ENCODE results near the gene NDST1.

The NDST1 gene

GRCh38 chr5:150558088-150558621 is 50.2 kb downstream of the NDST1 start:
- ATAC-seq, result no peak

GRCh38 chr5:150559088-150559487 is 51.2 kb downstream of the NDST1 start:
- no peak for ATAC-seq
- TF ChIP-seq CSDC2 (CRISPR knock-in tag; IDR thresholded peaks at IDR 0.05), result no peak
- TF ChIP-seq, protein P1, sequence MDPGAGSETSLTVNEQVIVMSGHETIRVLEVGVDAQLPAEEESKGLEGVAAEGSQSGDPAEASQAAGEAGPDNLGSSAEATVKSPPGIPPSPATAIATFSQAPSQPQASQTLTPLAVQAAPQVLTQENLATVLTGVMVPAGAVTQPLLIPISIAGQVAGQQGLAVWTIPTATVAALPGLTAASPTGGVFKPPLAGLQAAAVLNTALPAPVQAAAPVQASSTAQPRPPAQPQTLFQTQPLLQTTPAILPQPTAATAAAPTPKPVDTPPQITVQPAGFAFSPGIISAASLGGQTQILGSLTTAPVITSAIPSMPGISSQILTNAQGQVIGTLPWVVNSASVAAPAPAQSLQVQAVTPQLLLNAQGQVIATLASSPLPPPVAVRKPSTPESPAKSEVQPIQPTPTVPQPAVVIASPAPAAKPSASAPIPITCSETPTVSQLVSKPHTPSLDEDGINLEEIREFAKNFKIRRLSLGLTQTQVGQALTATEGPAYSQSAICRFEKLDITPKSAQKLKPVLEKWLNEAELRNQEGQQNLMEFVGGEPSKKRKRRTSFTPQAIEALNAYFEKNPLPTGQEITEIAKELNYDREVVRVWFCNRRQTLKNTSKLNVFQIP (CRISPR knock-in tag; IDR thresholded peaks at IDR 0.05; ENCODE audit: borderline replicate concordance, low read depth), result no peak
- no peak for TF ChIP-seq ZC3H10 (CRISPR knock-in tag; IDR thresholded peaks at IDR 0.05)
- no peak for TF ChIP-seq CREB5 (CRISPR knock-in tag; IDR thresholded peaks at IDR 0.05; ENCODE audit: low read depth)
- TF ChIP-seq BACH2 (CRISPR knock-in tag; IDR thresholded peaks at IDR 0.05; ENCODE audit: borderline replicate concordance), result no peak
- TF ChIP-seq, protein P2, sequence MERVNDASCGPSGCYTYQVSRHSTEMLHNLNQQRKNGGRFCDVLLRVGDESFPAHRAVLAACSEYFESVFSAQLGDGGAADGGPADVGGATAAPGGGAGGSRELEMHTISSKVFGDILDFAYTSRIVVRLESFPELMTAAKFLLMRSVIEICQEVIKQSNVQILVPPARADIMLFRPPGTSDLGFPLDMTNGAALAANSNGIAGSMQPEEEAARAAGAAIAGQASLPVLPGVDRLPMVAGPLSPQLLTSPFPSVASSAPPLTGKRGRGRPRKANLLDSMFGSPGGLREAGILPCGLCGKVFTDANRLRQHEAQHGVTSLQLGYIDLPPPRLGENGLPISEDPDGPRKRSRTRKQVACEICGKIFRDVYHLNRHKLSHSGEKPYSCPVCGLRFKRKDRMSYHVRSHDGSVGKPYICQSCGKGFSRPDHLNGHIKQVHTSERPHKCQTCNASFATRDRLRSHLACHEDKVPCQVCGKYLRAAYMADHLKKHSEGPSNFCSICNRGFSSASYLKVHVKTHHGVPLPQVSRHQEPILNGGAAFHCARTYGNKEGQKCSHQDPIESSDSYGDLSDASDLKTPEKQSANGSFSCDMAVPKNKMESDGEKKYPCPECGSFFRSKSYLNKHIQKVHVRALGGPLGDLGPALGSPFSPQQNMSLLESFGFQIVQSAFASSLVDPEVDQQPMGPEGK (CRISPR knock-in tag; IDR thresholded peaks at IDR 0.05; ENCODE audit: borderline replicate concordance), result no peak

More at GRCh38 chr5:150558088-150558621, 50.2 kb downstream of the NDST1 start:
- TF ChIP-seq TOX (CRISPR knock-in tag; IDR thresholded peaks at IDR 0.05; ENCODE audit: borderline replicate concordance), result no peak
- no peak for TF ChIP-seq ARNTL (CRISPR knock-in tag; IDR thresholded peaks at IDR 0.05; ENCODE audit: borderline replicate concordance, low read depth)
- no peak for TF ChIP-seq PPARA (CRISPR knock-in tag; IDR thresholded peaks at IDR 0.05; ENCODE audit: borderline replicate concordance)
- no peak for TF ChIP-seq ZFP30 (CRISPR knock-in tag; IDR thresholded peaks at IDR 0.05)
- TF ChIP-seq ZFP3 (CRISPR knock-in tag; IDR thresholded peaks at IDR 0.05), result no peak
- TF ChIP-seq ESRRG (CRISPR knock-in tag; IDR thresholded peaks at IDR 0.05), result no peak

DNA sequence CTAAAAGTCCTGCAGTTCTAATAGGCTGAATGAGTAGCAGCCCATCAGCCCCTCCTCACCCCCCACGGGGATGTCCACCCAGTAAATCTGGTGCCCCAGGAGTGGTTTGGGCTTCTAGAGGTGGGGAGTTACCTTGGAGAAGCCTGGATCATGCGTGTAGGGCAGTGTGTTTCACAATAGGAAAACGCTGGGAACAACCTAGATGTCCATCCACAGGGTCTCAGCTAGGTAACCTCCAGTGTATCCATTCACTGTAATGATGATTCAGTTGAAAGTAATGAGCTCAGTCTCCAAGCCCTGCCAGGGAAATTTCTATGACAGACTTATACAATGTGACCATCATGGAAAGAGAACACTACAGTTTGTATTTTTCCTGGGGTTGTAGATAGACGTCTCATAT is 51.8 kb downstream of the NDST1 start:
- ATAC-seq, result peak; percentile 9; the same call in 2 of the 3 replicates
- TF ChIP-seq CREB5 (CRISPR knock-in tag; IDR thresholded peaks at IDR 0.05; ENCODE audit: low read depth) (no peak), PPARA (CRISPR knock-in tag; IDR thresholded peaks at IDR 0.05; ENCODE audit: borderline replicate concordance) (no peak), ZNF70 (CRISPR knock-in tag; IDR thresholded peaks at IDR 0.05) (no peak), ARNTL (CRISPR knock-in tag; IDR thresholded peaks at IDR 0.05; ENCODE audit: borderline replicate concordance, low read depth) (no peak), ZFP3 (CRISPR knock-in tag; IDR thresholded peaks at IDR 0.05) (no peak), SNAI2 (CRISPR knock-in tag; IDR thresholded peaks at IDR 0.05) (no peak), TOX (CRISPR knock-in tag; IDR thresholded peaks at IDR 0.05; ENCODE audit: borderline replicate concordance) (no peak), BACH2 (CRISPR knock-in tag; IDR thresholded peaks at IDR 0.05; ENCODE audit: borderline replicate concordance) (no peak), ZFP30 (CRISPR knock-in tag; IDR thresholded peaks at IDR 0.05) (no peak), ZNF8 (CRISPR knock-in tag; IDR thresholded peaks at IDR 0.05) (no peak), ZNF565 (CRISPR knock-in tag; conservative IDR thresholded peaks at IDR 0.05; ENCODE audit: low read depth) (no peak), ESRRG (CRISPR knock-in tag; IDR thresholded peaks at IDR 0.05) (no peak), RARB (CRISPR knock-in tag; IDR thresholded peaks at IDR 0.05) (no peak), ZC3H10 (CRISPR knock-in tag; IDR thresholded peaks at IDR 0.05) (no peak)
- TF ChIP-seq, protein P1 (CRISPR knock-in tag; IDR thresholded peaks at IDR 0.05; ENCODE audit: borderline replicate concordance, low read depth), result no peak
- TF ChIP-seq, protein P2 (CRISPR knock-in tag; IDR thresholded peaks at IDR 0.05; ENCODE audit: borderline replicate concordance), result no peak

All from SK-N-SH treated with all-trans-retinoic acid at 6 μM for 48 hours (cell line).